OCI-LY3 (cell line): Measurements from ENCODE around the gene SYCP3.

Experiments used
- CTCF ChIP-seq: fragments of 200-600, 300-600 bp; sonication (generic); IDR thresholded peaks from 2 replicates; pipeline ENCODE4 v1.5.1; 2014; ENCODE audit warnings: antibody characterized with exemption, low read length, low read depth
- EZH2phosphoT487 ChIP-seq: fragments of 200-600 bp; shearing (Covaris generic); IDR thresholded peaks from 2 replicates; pipeline ENCODE4 v1.6.1; 2018; ENCODE audit warnings: antibody characterized with exemption, mixed run types, low read depth

DNA sequence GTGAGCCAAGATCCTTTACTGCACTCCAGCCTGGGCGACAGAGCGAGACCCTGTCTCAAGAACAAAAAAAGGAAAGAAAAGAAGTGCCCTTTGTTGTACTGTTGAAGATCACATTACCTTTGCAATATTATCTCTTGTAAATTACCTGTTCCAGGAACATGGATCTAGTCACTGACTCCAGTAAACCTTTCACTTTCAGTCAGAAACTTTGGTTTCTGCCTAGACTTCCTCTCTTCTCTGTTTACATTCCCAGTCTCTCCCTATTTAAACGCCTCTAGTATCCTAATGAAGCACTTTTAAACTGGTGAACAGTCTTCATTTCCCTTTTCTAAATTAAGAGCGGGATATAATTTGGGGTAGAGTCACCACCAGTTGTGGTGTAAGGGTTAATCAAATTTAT is 29.0 kb downstream of the SYCP3 start:
- TF ChIP-seq EZH2phosphoT487 = no peak
- TF ChIP-seq CTCF = no peak
